Peyer's patch (tissue), 4 donors: ENCODE measurements around the gene DNAJA4. TPM values are rescaled to one million over a fixed set of nuclear protein-coding genes. Genes with fewer than 3 reads are reported as not detected.

Source experiments
- DNase-seq, 3 donors: peaks; one replicate each; pipeline ENCODE4 v3.0.0-alpha.2; 2017 to 2019
- H3K27ac ChIP-seq, 4 donors: fragments of 200-600 bp; sonication (generic); one replicate each; pipeline ENCODE4 v1.5.1; 2016 to 2019
- H3K27me3 ChIP-seq, 2 donors: fragments of 200-600 bp; sonication (generic); one replicate each; pipeline ENCODE4 v1.5.1; 2019
- H3K36me3 ChIP-seq, 3 donors: fragments of 200-600 bp; sonication (generic); one replicate each; pipeline ENCODE4 v1.5.1; 2016 to 2019
- H3K4me1 ChIP-seq, 4 donors: fragments of 200-600 bp; sonication (generic); one replicate each; pipeline ENCODE4 v1.5.1; 2016 to 2019
- H3K4me3 ChIP-seq, 4 donors: fragments of 200-600 bp; sonication (generic); 1 replicate in 3 of 4; 2 replicates in 1 of 4; pipeline ENCODE4 v1.5.1; 2016 to 2019; ENCODE audit warnings: mild to moderate bottlenecking in 1 of 4
- H3K9me3 ChIP-seq, 4 donors: fragments of 200-600 bp; sonication (generic); one replicate each; pipeline ENCODE4 v1.5.1; 2016 to 2019; ENCODE audit warnings: mild to moderate bottlenecking in 1 of 4
- CTCF ChIP-seq, 6 experiments: fragments of 450-650 bp in 4 of 6; fragments of 200-600 bp in 2 of 6; sonication (generic) in 1 of 6; IDR thresholded peaks; one replicate each; pipeline ENCODE4 v1.5.1; 2017 to 2019; ENCODE audit warnings: antibody characterized with exemption in 6 of 6, mild to moderate bottlenecking in 3 of 6, moderate library complexity in 1 of 6
- POLR2A ChIP-seq, 2 donors: fragments of 450-650 bp; IDR thresholded peaks; one replicate each; pipeline ENCODE4 v1.5.1; 2017; ENCODE audit warnings: antibody characterized with exemption in 2 of 2, mild to moderate bottlenecking in 2 of 2, moderate library complexity in 2 of 2
- total RNA-seq, 4 donors: library from RNA; depleted of rRNA; stranded (reverse); fragments of >200 nt; gene quantifications; one replicate each; pipeline ENCODE4 v1.1.0, GENCODE V29; 2016

Gene DNAJA4
- total RNA-seq, 4 donors from 2014 or later, result 25.6 to 48.9 (median 33.5) TPM

- H3K4me1 ChIP-seq, result no peaks in the 10 kb centered on the region
- no peaks in the 10 kb centered on the region for H3K9me3 ChIP-seq
- TF ChIP-seq POLR2A (IDR thresholded peaks at IDR 0.05) (no peak), CTCF (IDR thresholded peaks at IDR 0.05) (no peak)
- H3K4me3 ChIP-seq, result no peak overlapping the region
- H3K36me3 ChIP-seq, result no peaks in the 10 kb centered on the region
- no peak overlapping the region for H3K27ac ChIP-seq
- H3K27me3 ChIP-seq, result no peaks in the 10 kb centered on the region
- no peak for DNase-seq
Observed at GRCh38 chr15:78255421-78256043, 8.8 kb upstream of the DNAJA4 start.

DNA sequence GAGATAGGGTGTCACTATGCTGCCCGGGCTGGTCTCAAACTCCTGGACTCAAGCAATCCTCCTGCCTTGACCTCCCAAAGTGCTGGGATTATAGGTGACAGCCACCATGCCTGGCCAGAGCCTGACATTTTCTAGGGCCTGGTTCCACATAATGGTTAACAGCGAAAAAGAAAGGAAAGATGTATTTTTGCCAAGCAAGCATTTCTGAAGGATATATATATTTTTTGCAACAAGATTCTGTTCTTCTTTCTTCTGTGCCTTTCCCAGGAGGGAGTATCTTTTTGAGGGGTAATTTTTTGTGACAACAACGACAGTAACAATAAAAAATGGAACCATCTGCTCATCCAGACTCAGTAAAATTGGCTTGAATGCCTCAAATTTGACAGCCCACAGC is 8.3 kb upstream of the DNAJA4 start:
- Histone ChIP-seq H3K27me3 (no peaks in the 10 kb centered on the region), H3K36me3 (no peaks in the 10 kb centered on the region), H3K4me1 (no peaks in the 10 kb centered on the region), H3K27ac (no peak overlapping the region), H3K4me3 (no peak overlapping the region), H3K9me3 (no peaks in the 10 kb centered on the region)
- no peak for TF ChIP-seq CTCF (IDR thresholded peaks at IDR 0.05)
- DNase-seq, result no peak

- Histone ChIP-seq H3K4me3 (no peak overlapping the region), H3K36me3 (no peaks in the 10 kb centered on the region), H3K27me3 (no peaks in the 10 kb centered on the region), H3K27ac (no peak overlapping the region), H3K9me3 (no peaks in the 10 kb centered on the region), H3K4me1 (no peaks in the 10 kb centered on the region)
- no peak for DNase-seq
- TF ChIP-seq CTCF (IDR thresholded peaks at IDR 0.05), result no peak
- no peak for TF ChIP-seq POLR2A (IDR thresholded peaks at IDR 0.05)
Observed at GRCh38 chr15:78257681-78258080, 6.7 kb upstream of the DNAJA4 start.

DNA sequence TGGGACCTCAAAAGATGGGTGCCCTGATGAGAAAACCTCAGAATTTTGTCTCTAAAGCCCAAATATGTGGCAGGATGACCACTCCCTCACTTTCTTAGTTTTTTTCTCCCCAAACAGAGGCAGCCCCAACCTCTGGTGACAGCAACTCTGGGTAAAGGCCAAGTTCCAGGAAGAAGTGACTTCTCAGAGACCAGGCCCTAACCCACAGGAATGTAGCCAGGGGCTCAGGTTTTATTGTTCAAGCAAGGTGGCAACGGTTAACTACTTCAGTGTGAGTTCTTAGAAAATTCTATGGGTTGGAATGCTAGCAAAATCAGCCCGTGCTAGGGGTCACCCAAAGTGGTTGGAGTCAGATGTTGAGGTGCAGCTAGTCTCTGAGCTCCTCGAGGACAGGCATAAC is 5.1 kb upstream of the DNAJA4 start:
- TF ChIP-seq POLR2A (IDR thresholded peaks at IDR 0.05), result no peak
- no peak for TF ChIP-seq CTCF (IDR thresholded peaks at IDR 0.05)
- H3K36me3 ChIP-seq, result no peaks in the 10 kb centered on the region
- peaks cover 0 to 7% (median 0%) of the 10 kb centered on the region in 4 donors for H3K4me1 ChIP-seq
- DNase-seq, result no peak
- no peaks in the 10 kb centered on the region for H3K9me3 ChIP-seq
- H3K27ac ChIP-seq, result no peak overlapping the region
- H3K4me3 ChIP-seq, result no peak overlapping the region
- no peaks in the 10 kb centered on the region for H3K27me3 ChIP-seq

- H3K27ac ChIP-seq, result no peak overlapping the region
- no peaks in the 10 kb centered on the region for H3K9me3 ChIP-seq
- peaks cover 0 to 10% (median 4%) of the 10 kb centered on the region in 4 donors for H3K4me1 ChIP-seq
- no peak for DNase-seq
- H3K4me3 ChIP-seq, result no peak overlapping the region
- TF ChIP-seq CTCF (IDR thresholded peaks at IDR 0.05), result no peak
- no peak for TF ChIP-seq POLR2A (IDR thresholded peaks at IDR 0.05)
- no peaks in the 10 kb centered on the region for H3K36me3 ChIP-seq
- no peaks in the 10 kb centered on the region for H3K27me3 ChIP-seq
Observed at GRCh38 chr15:78260489-78260888, 3.9 kb upstream of the DNAJA4 start.

DNA sequence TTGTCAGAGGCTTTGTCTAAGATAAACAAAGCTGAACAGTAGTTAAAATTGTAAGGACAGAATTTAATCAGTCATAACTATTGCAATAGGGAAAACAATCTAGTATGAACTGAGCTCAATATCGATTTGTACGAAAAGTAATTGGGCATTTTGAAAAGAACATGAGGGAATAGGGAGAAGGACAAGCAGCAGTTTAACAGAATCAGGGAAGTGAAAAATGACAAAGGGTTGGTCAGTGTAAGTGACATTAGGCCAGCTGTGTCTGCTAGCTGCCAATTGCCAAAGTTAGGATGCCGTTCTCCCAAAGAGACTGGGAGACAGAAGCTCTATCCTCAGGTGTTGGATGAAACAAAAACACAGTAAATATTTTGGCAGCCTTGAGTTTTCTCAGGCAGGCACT is 3.3 kb upstream of the DNAJA4 start:
- no peak for TF ChIP-seq POLR2A (IDR thresholded peaks at IDR 0.05)
- TF ChIP-seq CTCF (IDR thresholded peaks at IDR 0.05), result no peak
- H3K9me3 ChIP-seq, result no peaks in the 10 kb centered on the region

More for the DNA sequence above, 3.3 kb upstream of the DNAJA4 start:
- no peak overlapping the region for H3K27ac ChIP-seq
- H3K4me1 ChIP-seq, result peaks cover 0 to 14% (median 4%) of the 10 kb centered on the region in 4 donors
- no peak for DNase-seq
- no peaks in the 10 kb centered on the region for H3K36me3 ChIP-seq
- H3K4me3 ChIP-seq, result no peak overlapping the region
- H3K27me3 ChIP-seq, result no peaks in the 10 kb centered on the region
